HG03442 (cell line): ENCODE data around the gene HES2.
"Not testable (repeated sequence)": the region's sequence is repeated elsewhere in the genome, so short reads cannot be mapped to it uniquely, and the experiment has no call there.

Source experiments
- ATAC-seq: cut with Tn5 transposase; IDR thresholded peaks from one replicate; pipeline ENCODE4 v1.9.1; 2021; ENCODE audit warnings: mild to moderate bottlenecking, moderate library complexity; ENCODE audit not compliant: unreplicated experiment

HES2 gene, protein sequence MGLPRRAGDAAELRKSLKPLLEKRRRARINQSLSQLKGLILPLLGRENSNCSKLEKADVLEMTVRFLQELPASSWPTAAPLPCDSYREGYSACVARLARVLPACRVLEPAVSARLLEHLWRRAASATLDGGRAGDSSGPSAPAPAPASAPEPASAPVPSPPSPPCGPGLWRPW

DNA sequence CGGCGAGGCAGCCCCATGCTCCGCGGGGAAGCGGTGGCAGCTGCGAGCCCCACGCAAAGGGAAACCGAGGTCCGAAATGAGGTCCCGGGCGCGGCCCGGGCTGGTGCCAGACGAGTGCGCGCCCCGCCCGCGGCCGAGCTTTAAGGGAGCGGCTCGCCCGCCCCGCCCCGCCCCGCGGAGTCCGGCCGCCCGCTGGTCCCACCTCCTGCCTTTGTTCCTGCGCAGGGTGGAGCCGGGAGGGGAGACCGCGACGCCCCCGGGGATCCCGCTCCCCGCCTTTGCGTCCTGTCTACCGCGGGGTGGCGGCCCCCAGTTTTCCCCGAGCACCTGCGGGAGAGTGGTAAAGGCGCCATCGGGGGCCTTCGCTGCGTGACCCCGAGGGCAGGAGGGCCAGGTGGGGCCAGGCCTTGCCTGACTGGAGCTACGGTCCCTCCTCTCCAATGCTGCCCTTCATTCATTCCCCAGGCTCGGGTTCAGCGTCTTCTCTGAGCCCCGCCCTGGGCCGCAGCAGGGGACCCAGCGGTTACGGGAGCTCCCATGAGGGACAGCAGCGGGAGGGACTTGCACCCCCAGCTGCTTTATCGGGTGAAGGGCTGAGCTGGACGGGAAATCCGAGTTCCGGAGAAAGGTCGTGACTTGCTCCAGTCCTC is at the start of gene HES2:
TSS of gene HES2 (minus strand) at position 116 of the 650 bp plus-strand sequence. CDS start at position 17, 99 bp downstream.
- no peak for ATAC-seq

DNA sequence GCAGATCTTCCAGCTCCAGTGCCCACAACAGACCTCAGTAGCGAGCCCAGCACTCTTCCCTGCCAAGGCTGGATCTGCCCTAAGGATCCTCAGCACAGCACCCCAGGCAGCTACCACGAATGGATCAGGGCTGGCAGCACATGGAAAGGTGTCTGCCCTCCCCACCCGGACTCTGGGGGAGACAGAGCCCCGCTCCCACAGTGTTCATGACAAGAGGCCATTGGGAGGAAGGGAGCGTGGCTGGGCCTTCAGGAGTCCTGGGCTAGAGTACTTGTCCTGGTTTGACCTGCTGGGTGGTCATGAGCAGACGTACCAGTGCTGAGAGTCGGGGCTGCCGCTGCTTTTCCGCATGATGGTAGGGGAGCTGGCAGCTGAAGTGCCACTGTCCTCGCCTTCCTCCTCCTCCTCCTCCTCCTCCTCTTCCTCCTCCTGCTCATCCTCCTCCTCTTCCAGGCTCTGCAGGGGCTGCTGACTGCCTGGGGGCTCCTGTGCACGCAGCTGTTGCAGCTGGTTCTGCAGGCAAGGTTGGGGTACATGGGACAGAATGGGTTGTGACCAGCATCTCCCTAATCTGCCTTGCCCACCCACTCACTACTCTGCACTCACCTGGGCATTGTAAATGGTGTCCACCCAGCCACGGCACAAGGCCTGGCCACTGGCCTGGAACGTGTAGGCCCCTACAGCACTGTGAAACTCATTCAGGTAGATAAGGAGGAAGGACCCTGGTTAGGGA is 49.2 kb upstream of the HES2 start:
- no peak for ATAC-seq

DNA sequence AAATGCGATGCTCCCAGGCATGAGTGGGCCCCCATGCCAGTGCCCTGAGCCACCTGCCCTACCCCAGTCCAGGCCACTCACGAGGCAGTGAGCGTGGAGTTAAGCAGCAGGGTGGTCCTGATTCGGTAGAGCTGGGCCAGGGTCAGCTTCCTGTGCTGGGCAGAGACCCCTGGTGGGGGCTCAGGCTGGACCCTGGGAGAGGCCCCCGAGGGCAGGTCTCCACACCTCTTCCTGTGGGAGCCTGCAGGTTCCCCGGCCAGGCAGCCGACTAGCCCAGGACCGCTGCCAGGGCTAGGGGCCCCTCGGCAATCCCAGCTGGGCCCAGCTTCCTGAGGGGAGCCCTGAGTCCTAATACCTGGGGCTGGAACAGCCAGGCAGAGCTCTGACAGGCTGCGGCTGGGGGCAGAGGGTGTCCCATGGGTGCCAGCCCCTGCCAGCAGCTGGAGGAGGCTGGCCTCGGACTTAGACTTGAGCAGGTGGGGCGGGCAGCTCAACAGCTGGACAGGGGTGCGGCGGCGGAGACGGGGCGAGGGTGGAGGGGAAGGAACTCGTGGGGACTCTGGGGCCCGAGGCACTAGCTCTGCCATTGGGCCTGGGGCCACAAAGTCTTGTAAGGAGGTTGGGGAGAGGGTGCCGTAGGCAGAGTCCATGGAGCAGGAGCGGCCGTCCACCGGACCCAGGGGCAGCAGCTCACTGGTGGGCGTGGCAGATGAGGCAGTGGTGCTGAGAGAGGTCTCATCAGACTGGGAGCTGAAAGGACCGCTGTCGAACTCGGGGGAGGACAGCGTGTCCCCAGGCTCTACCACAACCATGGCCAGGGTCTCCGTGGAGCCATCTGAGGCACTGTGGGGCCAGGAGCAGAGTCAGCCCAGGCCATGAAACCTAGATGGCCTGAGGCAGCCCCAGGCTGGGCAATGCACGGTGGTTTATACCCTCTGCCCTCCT is 48.3 kb upstream of the HES2 start:
- ATAC-seq = no peak

DNA sequence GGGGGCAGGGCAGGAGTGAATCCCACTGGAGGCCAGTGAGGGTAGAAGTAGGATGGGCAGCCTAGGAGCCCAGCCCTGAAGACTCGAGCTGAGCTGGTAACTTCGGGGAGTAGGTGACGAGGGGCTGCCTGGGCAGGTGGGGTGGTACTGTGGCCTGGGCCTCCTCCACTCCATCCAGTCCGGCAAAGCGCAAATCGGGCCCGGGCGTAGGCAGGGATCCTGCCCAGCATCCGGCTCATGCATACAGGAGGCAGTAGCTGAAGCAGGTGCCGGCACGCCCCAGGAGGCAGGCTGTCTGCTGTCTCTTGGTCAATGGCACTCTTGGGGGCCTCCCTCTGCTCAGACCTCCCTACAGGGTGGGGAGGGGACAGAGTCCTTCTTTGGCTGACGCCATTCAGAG is 47.5 kb upstream of the HES2 start:
- no peak for ATAC-seq

DNA sequence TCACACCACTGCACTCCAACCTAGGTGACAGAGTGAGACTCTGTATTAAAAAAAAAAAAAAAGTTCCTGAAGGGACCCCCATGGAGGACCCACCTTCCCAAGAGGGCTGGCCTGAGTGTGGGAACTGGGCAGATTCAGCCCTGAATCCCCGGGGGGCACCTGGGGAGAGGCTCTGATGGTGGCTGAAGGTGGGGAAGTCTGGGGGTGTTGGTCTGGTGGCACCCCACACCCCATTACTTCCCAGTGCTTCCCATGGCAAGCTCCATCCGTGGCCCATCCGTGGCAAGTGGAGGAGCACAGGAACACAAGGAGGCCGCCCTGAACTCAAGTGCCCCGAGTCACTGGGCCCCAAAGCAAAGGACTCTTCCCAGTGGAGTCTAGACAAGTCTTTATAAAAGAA is 47.0 kb upstream of the HES2 start:
- ATAC-seq = no peak

DNA sequence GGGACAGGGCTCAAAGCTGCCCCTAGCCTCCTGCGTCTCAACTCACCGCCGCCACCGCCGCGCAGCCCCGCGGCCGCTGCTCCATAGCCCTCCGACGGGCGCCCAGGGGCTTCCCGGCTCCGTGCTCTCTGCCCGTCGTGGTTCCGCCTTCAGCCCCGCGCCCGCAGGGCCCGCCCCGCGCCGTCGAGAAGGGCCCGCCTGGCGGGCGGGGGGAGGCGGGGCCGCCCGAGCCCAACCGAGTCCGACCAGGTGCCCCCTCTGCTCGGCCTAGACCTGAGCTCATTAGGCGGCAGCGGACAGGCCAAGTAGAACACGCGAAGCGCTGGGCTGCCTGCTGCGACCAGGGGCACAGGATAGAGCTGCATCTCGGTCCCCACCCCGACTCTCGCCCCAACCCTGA is 46.3 kb upstream of the HES2 start, which contains the start of gene TNFRSF25:
TSS of gene TNFRSF25 (minus strand) at position 151 of the 400 bp plus-strand sequence. CDS start at position 85, 66 bp downstream.
- no peak for ATAC-seq

DNA sequence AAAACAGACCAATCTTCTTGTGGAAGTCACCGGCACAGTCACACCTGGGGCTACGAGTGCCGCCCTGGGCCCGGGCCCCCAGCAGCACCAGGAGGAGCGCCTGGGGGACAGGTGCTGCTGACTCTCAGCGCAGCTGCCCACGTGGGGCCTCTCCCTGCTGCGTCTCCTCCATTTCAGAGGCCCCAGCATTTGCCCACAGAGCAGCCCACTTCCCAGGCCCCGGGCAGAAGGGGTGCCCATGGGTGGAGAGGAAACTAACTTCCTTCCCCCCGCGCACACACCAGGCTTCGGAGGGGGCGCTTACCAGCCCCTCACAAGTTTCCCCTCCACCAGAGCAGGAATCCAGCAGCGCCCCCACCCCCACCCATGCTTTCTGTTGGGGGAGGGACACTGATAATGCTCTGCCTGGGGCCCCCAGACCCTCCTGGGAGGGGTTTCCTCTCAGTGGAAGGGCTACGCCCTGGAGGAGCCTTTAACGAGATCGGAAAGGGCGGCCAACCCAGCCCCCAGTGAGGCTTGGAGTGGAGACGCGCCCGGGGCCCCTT is 45.8 kb upstream of the HES2 start:
- ATAC-seq = no peak

DNA sequence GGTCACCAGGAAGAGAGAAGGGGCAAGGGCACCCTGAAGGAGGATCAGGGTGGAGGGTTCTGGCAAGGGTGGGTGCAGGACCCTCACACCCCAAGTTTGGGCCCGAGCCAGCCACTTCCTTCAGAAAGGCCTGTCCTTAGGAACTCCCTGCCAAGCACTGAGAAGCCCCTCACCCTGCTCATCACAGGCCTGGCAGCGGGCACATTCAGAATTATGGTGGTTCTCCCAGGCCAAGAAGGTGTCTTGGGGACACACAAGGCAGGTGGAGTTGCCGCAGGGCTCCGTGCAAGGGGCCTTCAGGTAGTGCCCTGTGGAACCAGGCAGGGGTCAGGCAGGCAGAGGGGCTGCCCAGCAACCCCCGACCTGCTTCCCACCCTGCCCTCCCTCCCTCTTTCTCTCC is 45.2 kb upstream of the HES2 start:
- no peak for ATAC-seq

DNA sequence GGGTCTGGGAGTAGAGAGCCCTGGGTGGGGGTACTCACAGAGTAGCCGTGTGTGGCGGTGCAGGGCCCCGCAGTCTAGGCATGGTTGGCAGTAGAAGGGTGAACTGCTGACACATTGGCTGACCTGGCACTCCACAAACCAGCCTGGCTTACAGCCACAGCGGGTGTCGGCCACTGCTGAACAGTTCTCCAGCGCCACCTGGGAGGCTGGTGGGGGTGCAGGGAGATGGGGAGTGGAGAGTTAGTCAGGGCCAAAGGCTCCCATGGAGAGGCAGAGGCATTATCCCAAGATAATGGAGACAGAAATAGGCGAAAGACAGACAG is 44.8 kb upstream of the HES2 start:
- ATAC-seq = no peak

DNA sequence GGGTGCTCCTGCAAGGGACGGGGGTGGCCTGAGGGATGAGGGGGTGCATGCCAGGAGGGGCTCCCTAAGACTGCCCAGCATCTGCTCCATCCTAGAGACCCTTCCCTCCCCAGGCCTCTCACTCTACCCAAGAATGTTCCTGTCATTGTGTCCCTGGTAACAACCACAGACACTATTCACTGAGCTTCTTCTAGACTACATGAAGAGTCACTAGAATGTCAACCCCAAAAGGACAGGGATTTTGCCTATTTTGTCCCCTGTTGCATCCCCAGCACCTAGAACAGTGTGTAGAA is 43.3 kb upstream of the HES2 start:
- no peak for ATAC-seq

DNA sequence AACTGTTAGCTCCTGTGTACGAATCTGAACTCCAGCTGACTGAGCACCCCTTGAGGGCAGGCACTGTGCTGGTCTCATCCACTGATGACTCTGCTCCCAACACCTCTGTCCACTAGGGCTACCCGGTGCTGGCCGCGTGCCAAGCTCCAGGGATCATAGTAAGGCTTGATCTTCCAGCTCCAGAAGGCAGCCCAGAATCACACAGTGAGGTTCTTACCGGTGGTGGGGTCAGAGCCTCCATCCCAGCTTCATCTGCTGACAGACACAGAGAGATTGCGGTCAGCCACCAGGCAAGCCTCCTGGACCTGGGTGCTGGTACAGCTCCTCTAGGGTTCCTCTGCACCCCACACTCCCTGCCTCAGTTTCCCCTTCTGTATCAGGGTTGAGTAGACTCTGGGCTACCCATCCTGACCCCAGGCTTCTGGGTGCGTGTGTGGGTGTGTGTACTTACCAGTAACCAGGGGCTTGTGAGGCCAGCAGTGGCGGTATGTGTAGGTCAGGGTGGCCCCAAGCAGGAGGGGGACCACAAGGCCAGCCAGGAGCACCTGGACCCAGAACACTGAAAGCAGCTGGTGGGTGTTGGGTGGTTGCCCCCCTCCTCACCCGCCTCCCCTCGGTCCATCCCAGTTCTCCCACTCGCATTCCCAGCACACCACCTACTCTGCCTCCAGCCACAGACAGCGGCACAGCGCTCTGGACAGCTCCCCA is 42.8 kb upstream of the HES2 start:
- no peak for ATAC-seq

DNA sequence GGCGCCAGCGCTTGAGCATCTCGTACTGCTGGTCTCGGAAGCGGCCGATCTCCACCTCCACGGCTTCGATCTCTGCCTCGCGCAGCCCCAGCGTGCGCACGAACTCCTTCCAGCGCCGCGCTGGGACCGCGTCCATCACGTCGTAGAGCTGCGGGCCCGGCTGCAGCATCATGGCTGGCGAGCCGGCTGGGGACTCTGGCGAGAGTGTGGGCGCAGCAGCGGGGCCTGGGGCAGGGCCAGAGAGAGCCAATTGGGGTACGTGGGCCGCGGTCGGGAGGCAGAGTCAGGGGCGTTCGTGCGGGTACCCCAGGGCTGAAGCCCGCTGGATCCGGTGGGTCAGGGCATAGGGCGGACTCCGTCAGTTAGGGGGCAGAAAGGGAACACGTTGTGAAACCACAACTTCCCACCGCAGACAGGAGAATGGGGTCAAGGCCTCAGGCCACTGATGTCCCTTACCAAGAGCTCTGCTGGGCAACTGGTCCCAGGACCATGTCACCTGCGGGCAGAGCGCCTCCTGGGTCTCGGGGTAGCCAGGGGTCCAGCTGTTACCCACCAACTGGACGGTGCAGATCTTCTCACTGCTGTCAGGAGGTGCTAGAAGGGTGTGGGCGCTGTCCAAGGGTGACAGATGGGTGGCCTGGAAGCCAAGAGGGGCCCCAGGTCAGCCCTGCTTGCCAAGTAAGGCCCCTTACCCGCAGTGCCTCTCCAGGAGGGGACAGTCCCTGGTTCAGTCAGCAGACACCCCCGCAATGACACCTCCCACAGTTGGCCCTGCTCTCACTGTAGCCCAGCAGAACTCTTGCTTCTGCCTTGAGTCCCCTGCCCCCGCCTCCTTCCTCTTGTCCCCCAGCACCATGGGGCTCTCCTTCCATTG is 42.1 kb upstream of the HES2 start:
- ATAC-seq = no peak

DNA sequence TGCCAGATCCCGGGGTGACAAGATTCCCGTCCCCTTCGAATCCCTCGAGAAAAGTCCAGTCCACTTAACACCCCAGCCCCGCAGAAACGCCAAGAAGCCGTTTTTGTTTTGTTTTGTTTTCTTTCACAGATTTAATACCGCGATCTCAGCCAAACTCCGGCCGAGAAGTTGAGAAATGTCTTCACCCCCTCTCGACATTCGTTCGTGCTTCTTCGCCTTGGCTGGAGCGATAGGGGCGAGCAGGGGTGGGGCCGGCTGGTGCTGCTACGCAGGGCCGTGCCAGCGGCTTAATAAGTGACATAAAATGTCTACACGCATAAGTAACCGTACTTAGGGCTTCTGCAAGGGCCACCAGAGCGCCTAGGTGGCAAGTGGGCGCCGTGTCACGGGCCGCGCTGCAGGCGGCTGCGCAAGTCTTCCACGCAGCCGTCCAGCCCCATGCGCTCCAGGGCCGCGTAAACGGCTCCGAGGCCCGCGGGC is 41.4 kb upstream of the HES2 start:
- no peak for ATAC-seq

DNA sequence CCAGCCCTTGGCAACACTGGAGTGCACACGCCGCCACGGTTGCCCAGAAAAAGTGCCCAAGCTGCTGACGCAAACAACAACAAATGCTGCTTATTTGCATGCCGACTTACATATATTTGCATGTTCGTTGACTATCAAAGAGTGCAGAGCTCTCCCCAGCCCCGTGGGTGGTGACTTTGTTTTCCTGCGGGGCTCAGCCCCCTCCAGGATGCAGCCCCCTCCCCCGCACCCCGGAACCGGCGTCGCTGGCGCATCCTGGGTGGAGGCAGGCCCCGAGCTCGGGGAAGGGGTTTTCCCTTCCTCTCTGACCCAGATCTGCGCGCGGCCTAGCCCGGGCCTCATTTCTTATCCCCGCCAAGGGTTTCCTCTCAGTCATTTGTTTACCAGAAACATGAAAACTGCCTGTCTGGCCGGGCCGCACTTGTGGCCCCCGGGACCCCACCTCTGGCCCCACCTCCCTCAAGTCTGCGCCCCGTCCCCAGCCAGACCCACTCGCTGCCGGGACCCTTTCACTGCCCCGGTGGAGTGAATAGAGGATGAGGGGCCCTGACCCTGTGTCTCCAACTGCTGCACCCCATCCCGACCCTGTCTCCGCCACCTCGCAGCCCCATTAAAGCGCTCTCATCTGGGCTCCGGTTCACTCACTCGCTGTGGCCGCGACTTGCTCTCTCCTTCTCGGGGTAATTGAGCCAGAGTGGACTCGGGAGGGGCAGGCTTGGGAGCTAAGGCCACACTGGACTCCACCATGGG is 40.8 kb upstream of the HES2 start:
- ATAC-seq = no peak

DNA sequence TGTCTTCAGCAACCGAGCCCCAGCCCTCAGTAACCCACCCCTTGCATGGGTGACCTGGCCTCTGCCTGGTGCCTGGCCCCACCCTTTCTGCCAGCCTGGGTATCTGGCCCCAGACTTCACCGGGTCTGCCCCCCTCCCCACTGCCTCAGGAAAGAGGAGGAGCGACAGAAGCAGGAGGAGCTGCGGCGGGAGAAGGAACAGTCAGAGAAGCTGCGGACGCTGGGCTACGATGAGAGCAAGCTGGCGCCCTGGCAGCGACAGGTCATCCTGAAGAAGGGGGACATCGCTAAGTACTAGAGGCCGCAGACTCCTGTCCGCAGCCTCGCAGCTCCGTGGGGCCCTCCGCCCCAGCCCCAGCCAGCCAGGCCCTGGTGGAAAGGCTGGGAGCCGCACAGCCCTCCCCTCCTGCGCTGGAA is 40.1 kb upstream of the HES2 start:
- no peak for ATAC-seq

DNA sequence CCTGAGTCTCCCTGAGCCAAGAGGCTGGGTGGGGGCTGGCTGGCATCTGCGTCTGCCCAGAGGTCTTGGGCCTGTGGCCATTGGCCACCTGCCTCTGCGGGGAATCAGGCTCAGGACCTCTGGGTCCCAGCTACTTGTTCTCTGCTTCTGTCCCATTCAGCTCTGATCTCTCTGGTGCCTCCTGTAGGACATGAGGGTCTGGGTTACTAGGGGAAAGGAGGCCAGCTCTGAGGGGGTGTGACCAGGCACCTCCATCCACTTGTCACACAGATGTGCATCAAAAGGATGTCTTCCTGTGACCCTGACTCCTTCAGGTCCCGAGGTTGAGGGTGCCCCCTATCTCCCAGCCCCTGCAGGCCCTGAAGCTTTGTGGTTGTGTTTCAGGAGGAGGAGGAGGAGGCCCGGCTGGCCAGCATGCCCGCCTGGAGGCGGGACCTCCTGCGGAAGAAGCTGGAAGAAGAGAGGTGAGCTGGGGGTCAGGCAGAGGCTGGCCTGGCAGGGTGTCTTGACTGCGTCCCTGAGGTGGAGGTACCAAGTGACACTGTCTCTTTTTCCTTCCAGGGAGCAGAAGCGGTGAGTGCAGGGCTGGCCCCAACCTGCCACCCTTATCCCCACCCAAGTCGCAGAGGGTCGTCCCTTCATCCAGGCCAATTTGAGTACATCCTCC is 37.2 kb upstream of the HES2 start:
- ATAC-seq = no peak

DNA sequence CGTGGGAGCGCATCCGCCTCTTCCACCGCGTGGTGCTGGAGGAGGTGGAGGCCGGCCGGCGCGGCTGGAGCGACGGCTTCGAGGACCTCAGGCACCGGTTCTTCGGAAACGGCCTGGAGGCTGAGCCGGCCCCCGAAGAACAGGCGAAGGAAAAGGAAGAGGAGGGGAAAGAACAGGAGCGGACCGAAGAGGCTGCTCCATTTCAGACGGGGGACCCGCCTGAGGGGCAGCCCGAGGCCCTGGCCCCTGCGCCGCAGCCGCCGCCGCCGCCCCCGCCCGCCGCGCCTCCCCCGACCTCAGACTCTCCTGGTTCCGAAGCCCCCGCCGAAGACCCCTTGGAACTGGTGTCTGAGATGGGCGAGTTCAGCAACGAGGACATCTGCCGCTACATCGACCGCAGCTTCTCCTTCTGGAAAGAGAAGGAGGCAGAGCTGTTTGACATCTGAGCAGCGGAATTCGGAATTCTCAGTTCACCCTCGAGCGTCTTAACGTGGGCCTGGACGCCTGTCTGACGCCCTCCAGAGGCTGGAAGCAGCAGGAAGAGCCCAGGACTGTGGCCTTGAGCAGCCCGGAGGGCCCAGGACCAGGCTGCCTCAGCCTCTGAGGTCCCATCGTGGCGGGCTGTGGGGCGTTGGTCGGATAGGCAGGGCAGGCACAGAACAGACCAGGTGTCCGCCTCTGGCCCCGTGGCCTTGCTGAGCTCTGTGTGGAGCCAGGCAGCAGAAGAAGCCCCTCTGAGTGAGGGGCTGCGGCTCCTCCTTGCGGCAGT is 36.2 kb upstream of the HES2 start:
- not testable (repeated sequence) for ATAC-seq
